HG03521 (cell line): ENCODE measurements around the gene PTCD2.
"Not testable (repeated sequence)": the region's sequence is repeated elsewhere in the genome, so short reads cannot be mapped to it uniquely, and the experiment has no call there.

ENCODE experiments used
- ATAC-seq: cut with Tn5 transposase; IDR thresholded peaks from one replicate; pipeline ENCODE4 v1.9.1; 2021; ENCODE audit warnings: mild to moderate bottlenecking, moderate library complexity; ENCODE audit not compliant: unreplicated experiment

PTCD2 gene

DNA sequence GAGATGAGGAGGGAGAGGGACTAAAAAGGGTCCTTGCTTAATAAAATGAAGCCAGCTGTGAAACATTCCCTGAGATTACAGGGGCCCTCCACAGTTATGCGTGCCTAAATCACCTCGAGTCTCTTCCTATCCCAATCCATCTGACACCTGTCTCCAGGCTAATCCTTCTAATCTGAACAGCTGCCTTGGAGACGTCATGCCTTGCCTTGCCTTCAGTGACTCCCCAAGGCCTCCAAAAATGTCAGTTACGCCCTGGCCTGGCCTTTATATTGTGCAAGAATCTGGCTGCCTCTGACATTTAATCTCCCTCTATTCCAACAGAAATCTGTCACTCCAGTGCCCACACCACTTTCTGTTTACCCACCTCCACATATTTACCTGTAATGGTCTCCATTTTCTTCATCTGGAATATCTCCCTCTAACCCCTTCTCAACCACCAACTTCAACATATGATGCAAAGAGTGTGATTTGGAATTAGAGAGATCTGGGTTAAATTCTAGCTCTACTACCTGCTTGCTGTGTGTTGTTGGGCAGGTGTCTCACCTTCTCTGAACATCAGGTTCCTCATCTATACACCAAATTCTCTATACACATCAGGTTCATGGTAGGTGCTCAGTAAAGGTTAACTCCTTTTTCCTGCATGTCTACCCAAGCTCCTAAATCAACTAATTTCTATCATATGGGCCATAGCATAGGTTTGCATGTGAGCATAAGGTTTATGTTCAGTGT is 57.9 kb downstream of the PTCD2 start:
- no peak for ATAC-seq

GRCh38 chr5:72378639-72379289 is 58.6 kb downstream of the PTCD2 start:
- ATAC-seq: no peak

DNA sequence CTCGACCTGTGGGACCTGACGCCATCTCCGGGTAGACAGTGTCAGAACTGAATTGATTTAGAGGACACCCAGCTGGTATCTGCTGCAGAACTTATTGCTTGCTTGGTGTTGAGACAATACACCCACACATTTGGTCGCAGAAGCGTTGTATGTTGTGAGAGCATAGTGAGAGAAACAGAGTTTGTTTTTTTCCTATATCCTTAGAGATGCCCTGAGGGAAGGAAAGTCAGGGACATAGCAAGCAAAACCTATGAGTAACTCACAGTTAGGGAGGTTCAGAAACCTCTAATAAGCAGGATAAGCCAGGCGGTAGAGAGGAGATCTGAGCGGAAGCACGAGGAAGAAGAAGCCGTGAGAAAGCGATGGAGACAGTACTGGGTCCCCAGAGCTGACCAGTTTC is 59.8 kb downstream of the PTCD2 start:
- ATAC-seq: no peak

DNA sequence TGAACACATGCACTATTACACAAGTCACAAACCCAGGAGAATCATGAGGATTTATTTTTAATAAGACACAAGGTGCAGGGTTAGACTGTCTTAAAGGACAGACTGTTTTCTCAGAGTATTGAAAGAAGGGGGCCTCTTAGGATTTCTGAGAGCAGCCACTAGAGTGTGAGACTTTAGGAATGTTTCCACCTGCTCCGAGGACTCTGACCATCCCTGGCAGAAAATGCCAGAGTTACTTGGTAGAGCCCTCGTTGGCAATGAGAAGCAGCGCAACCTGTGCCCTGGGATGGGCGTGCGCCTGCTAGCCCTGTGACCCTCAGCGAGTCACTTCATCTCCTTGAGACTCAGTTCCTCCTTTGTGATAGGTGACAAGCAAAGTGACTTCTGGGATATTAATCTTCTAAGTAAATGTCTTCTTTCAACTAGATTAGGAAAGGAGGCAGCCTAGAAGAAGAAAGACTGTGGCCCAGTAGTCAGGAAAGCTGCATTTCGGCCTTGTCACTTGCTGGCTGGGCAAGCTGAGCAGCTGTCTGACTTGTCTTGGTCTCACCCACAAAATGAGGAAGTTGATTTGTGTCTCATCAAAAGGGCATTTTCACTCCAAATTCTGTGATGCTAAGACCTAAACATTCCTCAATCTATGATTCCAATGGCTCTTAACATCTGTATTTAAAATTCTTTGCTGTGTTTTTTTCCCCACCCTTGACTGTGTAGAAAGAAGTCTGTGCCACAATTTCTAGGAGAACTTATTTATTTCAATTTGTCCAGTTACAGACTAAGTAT is 60.5 kb downstream of the PTCD2 start:
- ATAC-seq: no peak

DNA sequence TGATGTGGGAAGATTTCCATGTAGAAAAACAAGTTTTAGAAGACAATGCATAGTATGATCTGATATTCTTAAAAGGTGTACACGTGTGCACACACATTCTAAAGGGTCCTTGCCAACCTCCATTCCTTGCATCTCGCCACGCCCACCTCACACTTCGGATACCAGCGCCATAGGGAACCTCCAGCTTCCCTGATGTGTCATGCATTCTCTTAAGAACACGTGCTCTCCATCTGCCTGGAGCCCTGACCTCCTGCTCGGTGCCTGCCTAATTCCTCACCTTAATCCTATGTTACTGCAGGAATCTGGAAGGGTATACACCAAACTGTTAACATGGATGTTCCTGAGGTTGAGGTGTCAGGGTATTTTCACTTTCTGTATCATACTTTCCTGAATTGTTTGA is 63.1 kb downstream of the PTCD2 start:
- ATAC-seq: no peak

GRCh38 chr5:72383726-72384125 is 63.6 kb downstream of the PTCD2 start:
- ATAC-seq: no peak

DNA sequence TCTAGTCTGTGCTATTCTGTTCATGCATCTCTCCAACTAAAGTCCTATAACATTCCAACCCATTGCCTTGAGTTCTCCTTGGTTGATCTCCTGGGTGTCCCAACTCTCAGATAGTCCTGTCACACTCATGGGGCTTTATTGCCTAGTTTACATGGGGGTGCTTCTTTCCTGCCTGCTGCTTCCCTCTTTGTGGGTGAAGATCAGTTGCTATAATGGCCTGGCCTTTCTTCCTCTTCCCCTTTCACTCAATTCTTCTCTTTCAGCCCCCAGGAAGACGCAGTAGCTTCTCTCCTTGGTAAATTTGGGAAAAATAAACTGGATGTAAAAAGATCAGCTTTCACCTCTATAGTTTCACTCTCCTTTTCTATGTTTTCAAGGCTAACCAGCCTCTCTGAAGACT is 66.5 kb downstream of the PTCD2 start:
- no peak for ATAC-seq

GRCh38 chr5:72387985-72388384 is 67.8 kb downstream of the PTCD2 start:
- no peak for ATAC-seq

DNA sequence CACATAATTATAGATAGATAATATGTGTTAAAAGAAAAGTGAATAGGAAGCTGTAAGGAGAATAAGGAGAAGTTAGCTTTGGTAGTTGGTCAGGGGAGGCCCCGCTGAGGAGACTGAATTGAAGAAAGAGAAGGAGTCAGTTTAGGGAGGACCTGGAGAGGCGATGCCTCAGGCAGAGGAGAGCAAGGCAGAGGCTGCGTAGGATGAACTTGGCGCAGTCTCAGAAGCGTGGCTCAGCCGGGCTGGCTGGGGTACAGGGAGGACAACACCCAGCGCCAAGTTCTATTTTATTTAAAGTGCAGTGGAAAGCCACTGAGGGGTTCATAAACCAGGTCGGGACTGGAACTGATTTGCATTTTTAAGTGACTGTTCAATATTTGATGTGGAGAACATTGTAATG is 68.5 kb downstream of the PTCD2 start:
- ATAC-seq: no peak

- ATAC-seq: no peak
Measured at GRCh38 chr5:72390836-72391235, 70.7 kb downstream of the PTCD2 start.

DNA sequence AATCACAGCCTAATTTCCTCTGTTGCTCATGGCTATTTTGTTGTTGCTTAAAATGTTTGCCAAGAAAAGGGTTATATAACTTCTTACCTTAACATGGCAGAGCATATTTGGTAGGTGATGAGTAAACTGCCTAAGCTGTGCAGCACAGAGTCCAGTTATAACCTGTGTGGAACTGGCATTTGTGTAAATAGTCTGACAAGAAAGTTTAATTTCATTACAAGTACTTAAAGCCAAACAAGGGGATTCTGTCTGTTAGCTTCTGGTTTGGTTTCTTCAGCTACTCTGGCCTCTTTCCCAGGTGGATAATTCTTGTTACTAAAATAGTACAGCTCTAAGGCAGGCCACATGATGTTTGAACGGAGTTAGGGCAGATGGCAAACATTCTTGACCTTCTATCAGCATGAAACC is 72.2 kb downstream of the PTCD2 start:
- no peak for ATAC-seq

GRCh38 chr5:72393052-72393451 is 72.9 kb downstream of the PTCD2 start:
- no peak for ATAC-seq

DNA sequence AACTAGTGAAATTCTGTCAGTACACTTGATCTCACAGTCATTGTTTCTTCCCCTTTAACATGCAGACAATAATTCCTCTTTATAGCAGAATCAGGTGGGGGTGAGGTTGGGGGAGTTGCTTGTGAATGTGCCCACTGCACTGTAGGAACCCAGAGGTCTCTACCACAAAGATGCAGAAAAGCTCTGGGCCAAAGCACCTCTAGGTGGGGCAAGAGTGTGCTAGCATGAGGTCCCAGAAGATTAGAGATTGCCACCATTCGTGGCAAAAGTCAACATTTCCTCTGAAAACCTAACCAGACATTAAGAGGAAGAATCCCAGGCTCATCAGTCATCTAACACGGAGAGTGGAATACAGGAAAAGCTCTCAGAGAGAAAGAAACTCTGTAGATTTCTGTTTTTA is 74.5 kb downstream of the PTCD2 start:
- no peak for ATAC-seq

GRCh38 chr5:72397836-72398235 is 77.7 kb downstream of the PTCD2 start:
- ATAC-seq: no peak

GRCh38 chr5:72400950-72401349 is 80.8 kb downstream of the PTCD2 start:
- no peak for ATAC-seq

GRCh38 chr5:72402381-72402890 is 82.3 kb downstream of the PTCD2 start:
- ATAC-seq: no peak

GRCh38 chr5:72402959-72403628 is 82.9 kb downstream of the PTCD2 start:
- no peak for ATAC-seq

DNA sequence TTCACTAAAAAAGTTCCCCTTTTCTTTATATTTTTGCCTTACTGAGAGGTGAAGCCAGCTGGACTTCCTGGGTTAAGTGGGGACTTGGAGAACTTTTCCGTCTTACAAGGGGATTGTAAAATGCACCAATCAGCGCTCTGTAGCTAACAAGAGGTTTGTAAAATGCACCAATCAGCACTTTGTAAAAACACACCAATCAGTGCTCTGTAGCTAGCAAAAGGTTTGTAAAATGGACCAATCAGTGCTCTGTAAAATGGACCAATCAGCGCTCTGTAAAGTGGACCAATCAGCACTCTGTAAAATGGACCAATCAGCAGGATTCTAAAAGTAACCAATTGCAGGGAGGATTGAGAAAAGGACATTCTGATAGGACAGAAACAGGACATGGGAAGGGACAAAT is 84.6 kb downstream of the PTCD2 start:
- ATAC-seq: not testable (repeated sequence)

- no peak for ATAC-seq
Measured at GRCh38 chr5:72407078-72407477, 86.9 kb downstream of the PTCD2 start.

- no peak for ATAC-seq
Measured at GRCh38 chr5:72407541-72407940, 87.4 kb downstream of the PTCD2 start.

GRCh38 chr5:72408127-72408526 is 88.0 kb downstream of the PTCD2 start:
- no peak for ATAC-seq
